GM10847 (cell line): ENCODE measurements around the gene RAF1.

Source experiments
- POLR2A ChIP-seq: IDR thresholded peaks from 2 replicates; pipeline ENCODE4 v1.6.1; 2011; ENCODE audit not compliant: insufficient read length; ENCODE audit errors: extremely low read depth

RAF1 gene

GRCh38 chr3:12656850-12657249 lies 7.1 kb downstream of the RAF1 start:
- TF ChIP-seq POLR2A: no peak

GRCh38 chr3:12656193-12656592 lies 7.7 kb downstream of the RAF1 start:
- TF ChIP-seq POLR2A: no peak

GRCh38 chr3:12655701-12656100 lies 8.2 kb downstream of the RAF1 start:
- TF ChIP-seq POLR2A: no peak

GRCh38 chr3:12653747-12654146 lies 10.2 kb downstream of the RAF1 start:
- TF ChIP-seq POLR2A: no peak

GRCh38 chr3:12648384-12648959 lies 15.4 kb downstream of the RAF1 start:
- no peak for TF ChIP-seq POLR2A

GRCh38 chr3:12644331-12644937 lies 19.5 kb downstream of the RAF1 start:
- TF ChIP-seq POLR2A: no peak

GRCh38 chr3:12643724-12644123 lies 20.2 kb downstream of the RAF1 start:
- TF ChIP-seq POLR2A: no peak

- TF ChIP-seq POLR2A: no peak
Measured at GRCh38 chr3:12643010-12643380, 20.9 kb downstream of the RAF1 start.

- TF ChIP-seq POLR2A: no peak
Measured at GRCh38 chr3:12638105-12638504, 25.8 kb downstream of the RAF1 start.

- no peak for TF ChIP-seq POLR2A
Measured at GRCh38 chr3:12633108-12633507, 30.8 kb downstream of the RAF1 start.

- TF ChIP-seq POLR2A: no peak
Measured at GRCh38 chr3:12632523-12632922, 31.4 kb downstream of the RAF1 start.

- no peak for TF ChIP-seq POLR2A
Measured at GRCh38 chr3:12630292-12630691, 33.6 kb downstream of the RAF1 start.

GRCh38 chr3:12629560-12629959 lies 34.4 kb downstream of the RAF1 start:
- TF ChIP-seq POLR2A: no peak

GRCh38 chr3:12628813-12629212 lies 35.1 kb downstream of the RAF1 start:
- TF ChIP-seq POLR2A: no peak

- TF ChIP-seq POLR2A: no peak
Measured at GRCh38 chr3:12627370-12627769, 36.5 kb downstream of the RAF1 start.

GRCh38 chr3:12624056-12624455 lies 39.9 kb downstream of the RAF1 start:
- TF ChIP-seq POLR2A: no peak

- no peak for TF ChIP-seq POLR2A
Measured at GRCh38 chr3:12622335-12622734, 41.6 kb downstream of the RAF1 start.
